ENCODE data around the gene MTREX. TPM values are rescaled to one million over a fixed set of nuclear protein-coding genes. Genes with fewer than 3 reads are reported as not detected.

The MTREX gene
- total RNA-seq, 4 donors from 2014 or later = 50.7 to 68.3 (median 64.1) TPM

DNA sequence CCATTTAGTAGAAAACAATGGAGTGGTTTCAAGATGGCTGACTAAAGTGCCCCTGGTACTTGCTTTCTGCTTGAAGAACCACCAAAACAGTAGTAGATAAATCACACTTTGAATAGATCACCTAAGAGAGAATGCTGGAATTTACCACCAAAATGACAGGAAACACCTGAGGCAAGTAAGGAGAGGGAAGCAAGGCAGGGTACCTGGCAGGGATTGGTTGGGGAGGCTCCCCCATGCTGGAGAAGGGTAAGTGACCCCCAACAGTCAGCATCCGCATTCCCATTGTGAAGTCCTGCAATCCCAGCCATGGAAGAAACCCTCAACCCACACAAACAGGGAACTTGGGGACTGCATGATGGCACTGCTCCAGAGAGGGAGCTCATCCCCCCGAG lies 121.4 kb downstream of the MTREX start:
- WGBS, 2 donors = 40 to 47% methylated on average over 2 of the region's 2 CpGs
- no peak for DNase-seq (ENCODE audit: low spot score in 2 of 2)
- intact Hi-C loops (cut with DNase I; ENCODE audit: low total_unique reads) = no loop called here
- no peak overlapping the region for H3K4me3 ChIP-seq (ENCODE audit: low read depth, poor library complexity, severe bottlenecking)
- no peak for TF ChIP-seq POLR2A (IDR thresholded peaks at IDR 0.05)

DNA sequence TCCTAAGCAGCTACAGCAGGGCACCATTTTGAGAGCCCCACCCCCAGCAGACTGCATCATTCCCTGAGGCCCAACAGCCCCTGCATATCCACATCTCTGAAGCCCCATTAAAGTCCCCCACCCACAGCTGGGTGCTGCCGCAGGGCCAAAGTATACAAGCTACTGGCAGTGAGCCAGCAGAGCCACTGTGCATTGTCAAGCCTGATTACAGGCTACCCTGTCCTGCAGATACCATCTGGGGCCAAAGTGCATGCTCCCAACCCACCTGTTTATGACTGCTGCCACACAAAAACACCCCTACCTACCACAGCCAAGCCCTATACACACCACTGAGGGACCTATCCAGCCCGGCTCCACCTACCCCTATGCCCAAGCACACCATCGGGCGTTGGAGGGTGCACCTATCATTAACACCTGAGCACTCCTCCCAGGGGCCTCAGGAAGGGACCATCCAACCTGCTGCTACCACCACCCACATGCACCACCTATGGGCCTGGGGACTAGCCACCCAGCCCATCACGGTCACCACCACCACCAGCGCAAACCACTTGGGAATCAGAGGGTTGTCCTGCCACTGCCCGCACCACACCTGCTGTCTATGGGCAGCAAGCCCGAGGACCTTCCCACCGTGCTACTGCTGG lies 121.9 kb downstream of the MTREX start:
- H3K4me3 ChIP-seq (ENCODE audit: low read depth, poor library complexity, severe bottlenecking) = no peak overlapping the region
- TF ChIP-seq POLR2A (IDR thresholded peaks at IDR 0.05) = no peak
- TF ChIP-seq, protein P1, sequence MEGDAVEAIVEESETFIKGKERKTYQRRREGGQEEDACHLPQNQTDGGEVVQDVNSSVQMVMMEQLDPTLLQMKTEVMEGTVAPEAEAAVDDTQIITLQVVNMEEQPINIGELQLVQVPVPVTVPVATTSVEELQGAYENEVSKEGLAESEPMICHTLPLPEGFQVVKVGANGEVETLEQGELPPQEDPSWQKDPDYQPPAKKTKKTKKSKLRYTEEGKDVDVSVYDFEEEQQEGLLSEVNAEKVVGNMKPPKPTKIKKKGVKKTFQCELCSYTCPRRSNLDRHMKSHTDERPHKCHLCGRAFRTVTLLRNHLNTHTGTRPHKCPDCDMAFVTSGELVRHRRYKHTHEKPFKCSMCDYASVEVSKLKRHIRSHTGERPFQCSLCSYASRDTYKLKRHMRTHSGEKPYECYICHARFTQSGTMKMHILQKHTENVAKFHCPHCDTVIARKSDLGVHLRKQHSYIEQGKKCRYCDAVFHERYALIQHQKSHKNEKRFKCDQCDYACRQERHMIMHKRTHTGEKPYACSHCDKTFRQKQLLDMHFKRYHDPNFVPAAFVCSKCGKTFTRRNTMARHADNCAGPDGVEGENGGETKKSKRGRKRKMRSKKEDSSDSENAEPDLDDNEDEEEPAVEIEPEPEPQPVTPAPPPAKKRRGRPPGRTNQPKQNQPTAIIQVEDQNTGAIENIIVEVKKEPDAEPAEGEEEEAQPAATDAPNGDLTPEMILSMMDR (IDR thresholded peaks at IDR 0.05) = no peak
- DNase-seq (ENCODE audit: low spot score in 2 of 2) = no peak
- intact Hi-C loops (cut with DNase I; ENCODE audit: low total_unique reads) = no loop called here
- WGBS, 2 donors = 94 to 98% methylated on average over 9 of the region's 9 CpGs

DNA sequence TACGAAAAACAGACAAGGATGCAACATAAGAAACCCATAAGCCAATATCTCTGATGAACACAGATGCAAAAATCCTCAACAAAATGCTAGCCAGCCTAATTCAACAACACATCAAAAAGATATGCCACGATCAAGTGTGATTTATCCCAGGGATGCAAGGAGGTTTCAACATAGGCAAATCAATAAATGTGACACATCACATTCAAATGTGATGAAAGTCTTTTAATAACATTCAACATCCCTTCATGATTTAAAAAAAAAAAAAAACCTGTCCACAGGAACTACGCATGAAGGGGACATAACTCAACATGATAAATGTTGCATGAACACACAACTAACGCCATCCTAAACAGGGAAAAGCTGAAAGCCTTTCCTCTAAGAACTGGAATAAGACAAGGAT lies 124.8 kb downstream of the MTREX start:
- DNase-seq (ENCODE audit: low spot score in 2 of 2) = no peak
- intact Hi-C loops (cut with DNase I; ENCODE audit: low total_unique reads) = no loop called here
- TF ChIP-seq, protein P1 (IDR thresholded peaks at IDR 0.05) = no peak
- no peak for TF ChIP-seq POLR2A (IDR thresholded peaks at IDR 0.05)
- no peak overlapping the region for H3K4me3 ChIP-seq (ENCODE audit: low read depth, poor library complexity, severe bottlenecking)
- 90 to 93% methylated on average over 4 of the region's 4 CpGs for WGBS, 2 donors

DNA sequence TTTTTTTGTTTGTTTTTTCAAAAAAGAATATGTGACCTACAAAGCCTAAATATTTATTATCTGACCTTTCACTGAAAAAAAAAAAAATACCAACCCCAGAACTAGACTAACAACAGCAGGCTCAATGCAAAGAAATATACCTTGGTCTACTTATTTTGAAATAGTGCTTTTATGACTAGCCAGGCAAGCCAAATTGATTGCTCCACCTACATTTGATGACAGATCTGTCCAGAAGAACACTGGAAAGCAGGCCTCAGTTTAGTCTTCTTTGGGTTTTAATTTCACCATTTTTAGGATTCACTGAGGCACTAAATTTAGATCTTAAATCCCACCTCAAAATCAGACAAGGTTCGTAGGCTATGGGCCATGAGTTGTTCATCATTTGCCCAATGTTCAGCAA lies 129.7 kb downstream of the MTREX start:
- no peak overlapping the region for H3K4me3 ChIP-seq (ENCODE audit: low read depth, poor library complexity, severe bottlenecking)

DNA sequence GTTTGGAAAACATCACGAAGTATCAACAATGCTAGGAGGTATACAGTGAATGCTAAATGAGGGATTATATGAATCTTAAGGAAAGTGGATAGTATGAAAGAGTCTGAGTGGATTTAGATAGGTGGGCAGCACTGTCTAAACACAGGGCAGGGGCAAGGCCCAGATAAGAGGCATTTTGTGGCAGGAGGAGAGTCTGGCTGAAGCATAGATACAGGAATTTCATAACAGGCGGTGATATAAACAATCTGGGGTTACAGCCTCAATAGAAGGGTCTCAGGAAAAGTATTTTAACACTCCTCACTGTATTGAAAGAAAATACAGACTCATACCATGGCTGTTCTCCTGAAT lies 130.0 kb downstream of the MTREX start:
- TF ChIP-seq, protein P1 (IDR thresholded peaks at IDR 0.05) = no peak
- no peak for TF ChIP-seq POLR2A (IDR thresholded peaks at IDR 0.05)
- no peak overlapping the region for H3K4me3 ChIP-seq (ENCODE audit: low read depth, poor library complexity, severe bottlenecking)
- intact Hi-C loops (cut with DNase I; ENCODE audit: low total_unique reads) = no loop called here
- 75 to 85% methylated on average over 2 of the region's 2 CpGs for WGBS, 2 donors
- no peak for DNase-seq (ENCODE audit: low spot score in 2 of 2)

More for the DNA sequence above, 129.7 kb downstream of the MTREX start:
- intact Hi-C loops (cut with DNase I; ENCODE audit: low total_unique reads) = no loop called here
- no peak for TF ChIP-seq POLR2A (IDR thresholded peaks at IDR 0.05)
- TF ChIP-seq, protein P1 (IDR thresholded peaks at IDR 0.05) = no peak
- DNase-seq (ENCODE audit: low spot score in 2 of 2) = no peak
- WGBS, 2 donors = 66 to 74% methylated on average over 1 of the region's 1 CpG

DNA sequence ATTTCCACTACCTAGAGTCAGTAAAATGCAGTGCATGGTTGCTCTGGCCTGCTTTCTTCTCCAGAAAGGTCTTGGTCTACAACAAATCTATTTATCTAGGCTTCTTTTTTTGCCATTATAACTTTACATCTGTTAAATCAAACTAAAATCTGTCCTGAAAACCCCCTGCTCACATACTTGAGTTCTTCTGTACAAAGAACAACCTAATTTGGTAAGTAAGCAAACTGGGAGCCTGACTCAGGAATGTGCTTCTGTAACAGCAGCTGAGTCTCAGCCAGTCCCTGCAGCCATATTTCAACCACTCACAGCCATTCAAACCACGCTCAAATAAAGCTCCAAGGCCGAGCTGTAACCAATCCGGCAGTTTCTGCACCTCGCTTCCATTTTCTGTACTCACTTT lies 131.2 kb downstream of the MTREX start:
- no peak overlapping the region for H3K4me3 ChIP-seq (ENCODE audit: low read depth, poor library complexity, severe bottlenecking)
- TF ChIP-seq, protein P1 (IDR thresholded peaks at IDR 0.05) = no peak
- TF ChIP-seq POLR2A (IDR thresholded peaks at IDR 0.05) = no peak
- intact Hi-C loops (cut with DNase I; ENCODE audit: low total_unique reads) = no loop called here
- DNase-seq (ENCODE audit: low spot score in 2 of 2) = no peak
- 78 to 88% methylated on average over 4 of the region's 4 CpGs for WGBS, 2 donors
